Posterior cingulate gyrus (tissue), 11 donors: ENCODE data around the gene SLC25A41.

Experiments
- DNase-seq, 10 donors: peaks; one replicate each; pipeline versions ENCODE4 v3.0.0 to v3.0.0-alpha.2; 2020 to 2021; ENCODE audit warnings: mixed read lengths in 3 of 10
- intact Hi-C: fragments of 100-400 bp; cut with DNase I; formaldehyde crosslinking; loops from one replicate; pipeline ENCODE4 v1.15.1; 2023

Gene SLC25A41

DNA sequence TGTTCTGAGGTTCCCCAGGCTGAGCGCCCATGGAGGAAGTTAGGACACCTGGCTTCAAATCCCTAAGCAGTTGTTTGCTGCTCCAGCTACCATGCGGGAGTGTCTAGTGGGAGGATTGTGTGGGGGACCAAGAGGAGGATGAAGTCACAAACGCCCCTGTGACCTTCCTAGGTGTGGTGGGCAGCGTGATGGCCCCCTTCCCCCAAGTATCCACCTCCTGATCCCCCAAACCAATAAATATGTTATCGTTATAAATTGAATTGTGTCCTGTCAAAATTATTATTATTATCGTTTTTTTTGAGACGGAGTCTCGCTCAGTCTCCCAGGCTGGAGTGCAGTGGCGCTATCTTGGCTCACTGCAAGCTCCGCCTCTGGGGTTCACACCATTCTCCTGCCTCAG lies at the start of gene SLC25A41:
Gene SLC25A41, minus strand, starts transcription at position 101 of the 400 bp plus-strand sequence. Its CDS starts 70 bp downstream, at position 31.
- DNase-seq, result no peak
- intact Hi-C loops, result no loop called here

DNA sequence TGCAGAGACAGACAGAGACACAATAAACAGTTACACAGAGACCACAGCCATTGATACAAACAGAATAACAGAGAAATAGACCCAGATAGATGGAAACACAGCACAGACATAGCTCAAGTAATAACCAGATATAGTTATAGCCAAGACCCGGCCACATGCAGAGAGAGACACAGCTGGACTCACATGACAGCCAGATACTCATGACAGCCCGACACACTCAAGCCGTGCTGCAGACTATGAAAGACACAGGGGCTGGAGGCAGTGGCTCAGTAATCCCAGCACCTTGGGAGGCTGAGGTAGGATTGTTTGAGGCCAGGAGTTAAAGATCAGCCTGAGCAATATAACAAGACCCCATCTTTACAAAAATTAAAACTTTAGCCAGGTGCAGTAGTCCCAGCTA lies 49.7 kb upstream of the SLC25A41 start:
- intact Hi-C loops, result no loop called here
- DNase-seq, result peak in 1 of 10 donors; percentile 62

DNA sequence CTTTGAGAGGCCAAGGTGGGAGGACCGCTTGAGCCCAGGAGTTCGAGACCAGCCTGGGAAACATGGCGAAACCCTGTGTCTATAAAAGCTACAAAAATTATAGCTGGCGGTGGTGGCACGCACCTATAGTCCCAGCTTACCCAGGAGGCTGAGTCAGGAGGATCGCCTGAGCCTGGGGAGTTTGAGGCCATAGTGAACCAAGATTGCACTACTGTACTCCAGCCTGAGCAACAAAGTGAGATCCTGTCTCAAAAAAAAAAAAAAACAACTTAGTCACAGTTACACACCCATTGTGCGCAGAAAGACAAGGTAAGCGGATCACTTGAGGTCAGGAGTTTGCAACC lies 48.8 kb upstream of the SLC25A41 start:
- intact Hi-C loops, result no loop called here
- no peak for DNase-seq

DNA sequence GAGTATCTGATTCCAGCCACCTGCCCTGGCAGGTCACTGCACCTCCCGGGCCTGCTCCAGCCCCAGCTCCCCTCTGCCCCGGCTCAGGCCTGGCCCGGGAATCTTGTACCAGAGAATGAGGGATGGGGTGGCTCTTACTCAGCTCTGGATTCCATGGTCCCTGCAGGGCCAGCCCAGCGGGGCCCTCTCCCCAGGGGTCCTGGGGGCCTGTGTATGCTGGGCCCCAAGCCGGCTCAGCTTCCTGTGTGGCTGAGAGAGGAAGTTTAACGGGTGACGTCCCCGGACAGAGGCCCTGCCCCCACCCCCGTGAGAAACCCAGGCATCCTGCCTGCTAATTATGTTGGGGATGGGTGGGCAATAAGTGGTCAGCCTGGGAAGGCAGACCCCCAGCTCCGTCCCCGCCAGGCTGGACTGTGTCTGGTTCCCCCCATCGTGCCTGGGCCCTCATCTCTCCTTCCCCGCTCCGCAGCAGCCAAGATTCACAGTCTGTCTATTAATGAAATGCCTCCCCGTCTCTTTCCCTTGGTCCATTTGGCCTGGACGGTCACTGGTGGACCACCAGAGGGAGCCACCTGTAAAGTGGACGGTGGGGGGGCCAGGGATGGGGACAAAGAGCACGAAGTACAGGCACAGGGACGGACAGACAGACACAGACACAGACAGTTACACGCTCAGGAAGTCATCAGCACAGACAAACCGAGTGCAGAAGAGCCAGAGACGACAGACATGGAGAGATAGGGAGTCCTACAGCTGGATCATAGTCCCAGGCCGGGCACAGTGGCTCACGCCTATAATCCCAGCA lies 48.2 kb upstream of the SLC25A41 start, which contains the start of gene DENND1C:
Gene DENND1C, minus strand, starts transcription at position 247 of the 802 bp plus-strand sequence. Its CDS starts 92 bp downstream, at position 155.
- intact Hi-C loops, result no loop called here
- DNase-seq, result peak in 7 of 10 donors; percentile 46 to 92 (median 65)

DNA sequence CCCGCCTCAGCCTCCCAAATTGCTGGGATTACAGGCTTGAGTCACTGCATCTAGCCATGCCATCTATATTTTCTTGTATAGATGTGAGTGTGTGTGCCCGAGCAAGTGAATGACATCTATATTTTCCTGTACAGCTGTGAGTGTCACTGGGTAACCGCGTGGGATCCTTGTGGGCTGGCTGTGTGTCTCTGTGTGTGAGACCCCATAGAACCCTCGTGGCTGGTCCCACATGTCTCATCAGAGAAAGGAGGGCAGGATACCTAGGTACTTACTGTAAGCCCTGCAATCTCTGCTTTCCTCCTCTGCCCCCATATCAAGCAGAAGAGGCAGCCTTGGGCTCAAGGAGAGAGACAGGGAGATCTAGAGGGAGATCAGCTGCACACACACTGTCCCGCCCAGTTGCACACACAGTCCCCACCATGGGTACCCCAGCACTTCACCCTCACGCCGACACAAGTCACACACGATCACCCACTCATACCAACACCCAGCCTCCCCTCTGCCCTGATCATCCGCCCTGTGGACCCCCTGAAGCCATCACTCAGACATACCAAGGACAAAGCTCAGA lies 47.4 kb upstream of the SLC25A41 start:
- intact Hi-C loops, result no loop called here
- DNase-seq, result no peak

DNA sequence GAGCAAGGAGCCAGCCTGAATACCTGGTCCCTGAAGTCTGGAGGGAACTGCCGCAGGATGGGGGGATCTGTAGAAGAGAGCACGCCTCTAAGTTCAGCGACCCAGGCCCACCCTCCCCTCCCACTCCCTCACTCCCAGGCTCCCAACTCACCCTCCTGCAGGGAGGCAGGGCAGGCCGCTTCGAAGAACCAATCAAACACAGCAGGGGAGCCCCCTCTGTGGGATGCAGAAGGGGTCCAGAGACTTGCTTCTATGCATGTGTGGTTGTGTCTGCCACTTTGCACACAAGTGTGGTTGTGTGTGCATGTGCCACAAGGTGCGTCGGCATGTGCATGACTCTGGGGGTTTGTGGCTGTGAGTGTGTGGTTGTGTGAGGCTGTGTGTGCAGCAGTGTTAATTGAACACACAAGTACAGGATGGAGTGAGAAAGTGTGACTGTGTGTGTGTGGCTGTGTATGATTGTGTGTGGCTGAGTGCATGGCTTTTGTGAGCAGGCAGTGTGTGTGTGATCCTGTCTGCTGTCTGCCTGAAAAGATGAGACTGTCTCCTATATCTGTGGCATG lies 46.4 kb upstream of the SLC25A41 start:
- DNase-seq, result peak in 1 of 10 donors; percentile 53
- intact Hi-C loops, result no loop called here

DNA sequence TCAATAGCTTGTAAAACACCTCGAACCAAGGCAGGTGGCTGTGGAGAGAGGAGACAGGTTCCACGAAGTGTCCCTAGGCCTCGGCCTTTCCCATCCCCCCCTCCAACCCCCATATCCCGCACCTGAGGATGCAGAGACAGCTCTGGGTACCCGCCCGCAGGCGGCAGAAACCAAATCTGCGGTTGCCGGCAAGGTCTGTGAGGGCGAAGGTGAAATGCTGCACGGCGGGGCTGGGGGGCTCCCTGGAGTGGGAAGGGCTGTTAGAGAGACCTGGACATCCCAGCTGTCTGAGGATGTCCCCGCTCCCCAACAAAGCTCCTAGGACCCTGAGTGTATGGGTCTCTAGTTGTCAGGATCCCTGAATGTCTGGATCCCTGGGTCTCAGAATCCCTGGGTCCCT lies 45.3 kb upstream of the SLC25A41 start:
- peak in 1 of 10 donors; percentile 68 for DNase-seq
- intact Hi-C loops, result no loop called here

DNA sequence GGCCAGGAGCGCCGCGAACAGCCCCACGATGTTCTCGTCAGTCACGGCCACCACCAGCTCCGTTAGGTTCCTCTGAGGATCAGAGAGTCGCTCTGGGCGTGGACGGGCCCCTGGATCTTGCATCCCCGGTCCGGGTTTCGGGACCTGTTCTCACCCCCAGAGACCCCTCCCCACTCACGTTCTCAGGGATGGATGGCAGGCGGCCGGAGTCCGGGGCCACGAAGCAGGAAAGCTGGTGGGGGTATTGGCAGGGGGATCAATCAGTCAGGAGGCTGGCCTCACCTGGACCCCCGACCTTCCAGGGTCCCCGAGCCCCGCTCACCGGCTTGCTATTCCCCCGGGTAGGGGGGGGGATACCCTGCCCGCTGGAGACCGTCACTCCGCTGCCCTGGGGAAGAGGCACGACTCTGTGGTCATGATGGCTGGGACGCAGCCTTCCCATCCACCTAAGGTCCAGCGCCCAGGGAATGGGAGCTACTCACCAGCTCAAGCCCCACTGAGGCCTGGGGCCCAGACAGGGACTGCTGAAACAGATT lies 43.4 kb upstream of the SLC25A41 start:
- peak in 1 of 10 donors; percentile 62 for DNase-seq
- intact Hi-C loops, result no loop called here

DNA sequence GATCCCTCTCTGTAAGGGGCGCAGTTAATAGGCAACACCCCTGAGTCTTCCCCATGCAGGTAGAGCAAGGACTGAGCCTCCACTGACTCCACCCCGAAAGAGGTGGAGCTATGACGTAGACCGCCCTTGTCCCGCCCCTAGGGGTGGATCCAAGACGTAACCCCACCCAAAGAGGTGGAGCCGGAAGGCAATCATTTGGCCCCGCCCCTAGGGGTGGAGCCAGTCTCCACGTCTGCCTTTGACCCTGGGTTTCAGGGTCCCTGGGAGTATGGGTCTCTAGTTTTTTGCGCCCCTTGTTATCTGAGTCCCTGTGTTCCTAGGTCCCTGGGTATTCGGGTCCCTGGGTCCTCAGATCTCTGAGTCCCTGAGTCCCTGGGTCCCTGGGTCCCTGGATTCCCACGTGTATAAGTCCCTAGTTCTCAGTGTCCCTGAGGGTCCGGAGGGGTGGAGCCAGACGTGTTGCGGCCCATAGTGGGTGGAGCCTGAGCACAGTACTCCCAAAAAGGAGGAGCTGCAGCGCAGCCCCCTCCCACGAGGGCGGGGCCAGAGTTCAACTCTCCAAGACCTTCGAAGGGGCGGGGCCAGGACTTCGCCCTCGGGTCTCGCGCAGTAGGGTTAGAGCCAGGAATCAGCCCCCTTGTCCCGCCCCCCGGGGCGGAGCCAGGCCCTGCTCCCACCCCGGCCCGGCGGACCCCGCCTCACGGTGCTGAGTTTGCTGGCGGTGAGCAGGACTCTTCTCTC lies 42.8 kb upstream of the SLC25A41 start:
- DNase-seq, result peak in 9 of 10 donors; percentile 62 to 96 (median 75)
- intact Hi-C loops, result no loop called here

DNA sequence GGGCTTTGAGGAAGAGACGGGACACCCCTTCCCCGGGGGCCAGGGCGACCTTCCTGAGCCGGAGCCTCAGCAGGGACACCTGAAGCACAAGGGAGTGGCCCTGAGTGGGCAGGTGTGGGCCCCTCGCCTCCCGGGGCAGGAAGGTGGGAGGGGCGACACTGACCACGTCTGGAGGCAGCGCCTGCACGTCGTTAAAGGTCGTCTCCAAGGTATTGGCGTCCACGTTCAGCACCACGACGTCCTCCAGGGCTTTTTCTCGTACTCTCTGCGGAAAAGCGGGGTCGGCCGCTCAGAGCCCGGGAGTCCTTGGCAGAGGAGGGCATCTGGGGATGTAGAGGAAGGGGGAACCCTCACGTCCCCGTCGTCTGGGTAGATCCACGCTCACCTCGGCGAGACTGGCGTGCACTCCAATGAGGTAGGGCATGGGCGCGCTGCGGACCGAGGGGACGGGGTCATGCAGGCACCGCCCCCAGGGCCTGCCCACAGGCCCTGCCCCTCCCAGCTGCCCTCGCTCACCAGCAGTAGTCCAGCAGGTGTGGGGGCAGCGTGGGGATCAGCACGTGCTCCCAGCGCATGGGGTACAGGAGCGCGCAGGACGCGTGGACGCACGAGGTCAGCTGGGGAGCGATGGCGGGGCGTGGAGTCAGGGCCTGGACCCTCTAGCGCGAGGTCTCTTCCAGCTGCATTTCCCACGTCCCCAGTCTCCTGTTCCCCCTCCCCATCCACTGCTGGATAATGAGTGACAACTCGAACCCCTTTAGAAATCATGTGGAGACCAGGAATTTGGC lies 42.0 kb upstream of the SLC25A41 start:
- no peak for DNase-seq
- intact Hi-C loops, result no loop called here

DNA sequence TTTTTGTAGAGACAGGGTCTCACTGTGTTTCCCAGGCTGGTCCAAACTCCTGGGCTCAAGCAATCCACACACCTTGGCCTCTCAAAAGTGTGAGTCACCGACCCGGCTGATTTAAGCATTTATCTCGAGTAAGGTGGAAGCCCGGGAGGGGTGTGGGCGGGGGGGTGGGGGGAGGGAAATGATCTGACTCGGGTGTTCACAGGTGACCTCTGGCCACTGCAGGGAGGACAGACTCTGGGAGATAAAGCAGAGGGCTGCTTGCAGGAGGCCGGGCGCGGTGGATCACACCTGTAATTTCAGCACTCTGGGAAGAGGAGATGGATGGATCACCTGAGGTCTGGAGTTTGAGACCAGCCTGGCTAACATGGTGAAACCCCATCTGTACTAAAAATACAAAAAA lies 40.1 kb upstream of the SLC25A41 start:
- intact Hi-C loops, result no loop called here
- peak in 1 of 10 donors; percentile 71 for DNase-seq

DNA sequence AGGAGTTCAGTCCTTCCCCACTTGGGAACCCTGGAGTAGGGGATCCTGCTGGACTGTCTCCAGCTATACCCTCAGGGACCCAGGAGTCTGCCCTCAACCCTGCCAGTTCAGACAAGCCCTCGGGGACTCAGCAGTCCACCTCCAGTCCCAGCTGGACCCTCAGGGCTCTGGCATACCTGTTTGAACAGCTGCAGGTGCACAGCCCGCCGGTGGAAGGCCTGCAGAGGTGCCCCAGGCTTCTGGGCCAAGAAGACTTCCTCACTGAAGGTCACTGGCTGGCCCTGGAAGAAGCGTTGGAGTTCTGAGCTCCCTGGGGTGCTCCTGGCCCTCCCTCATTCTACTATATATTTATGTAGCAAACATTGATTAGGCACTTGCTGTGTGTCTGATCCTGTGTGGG lies 39.1 kb upstream of the SLC25A41 start:
- DNase-seq, result no peak
- intact Hi-C loops, result no loop called here

DNA sequence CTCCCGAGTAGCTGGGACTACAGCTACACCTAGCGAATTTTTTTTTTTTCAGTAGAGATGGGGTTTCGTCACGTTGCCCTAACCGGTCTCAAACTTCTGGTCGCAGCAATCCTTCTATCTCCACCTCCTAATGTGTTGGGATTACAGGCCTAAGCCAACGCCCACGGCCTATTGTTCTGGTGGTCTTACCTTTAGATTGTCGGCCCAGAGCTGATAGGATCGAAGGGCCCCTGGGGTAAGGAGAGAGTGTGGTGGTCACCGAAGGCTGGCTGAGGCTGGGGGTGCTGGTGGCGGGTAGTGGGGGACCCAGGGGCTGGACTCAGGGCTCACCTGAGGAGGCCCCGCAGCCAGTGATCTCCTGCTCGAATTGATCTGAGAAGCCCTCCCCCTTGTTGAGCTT lies 37.5 kb upstream of the SLC25A41 start:
- intact Hi-C loops, result no loop called here
- no peak for DNase-seq

DNA sequence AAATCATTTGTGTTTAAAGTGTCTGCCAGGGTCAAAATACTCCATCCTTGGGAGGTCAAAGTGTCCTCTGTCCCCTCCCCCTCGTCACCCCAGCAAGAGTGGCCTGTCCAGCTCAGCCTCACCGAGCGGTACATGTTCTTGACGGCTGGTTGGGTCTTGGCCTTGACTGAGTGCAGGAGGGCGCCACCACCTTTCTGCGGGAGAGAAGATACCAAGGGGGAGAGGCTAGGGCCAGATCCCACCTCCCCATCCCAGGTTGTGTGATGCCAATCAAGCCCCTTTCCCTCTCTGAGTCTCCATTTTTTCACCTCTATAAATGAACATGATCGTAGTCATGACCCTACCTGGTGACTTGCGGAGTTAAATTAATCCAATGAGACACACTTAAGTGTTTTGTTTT lies 36.6 kb upstream of the SLC25A41 start:
- no peak for DNase-seq
- intact Hi-C loops, result no loop called here

DNA sequence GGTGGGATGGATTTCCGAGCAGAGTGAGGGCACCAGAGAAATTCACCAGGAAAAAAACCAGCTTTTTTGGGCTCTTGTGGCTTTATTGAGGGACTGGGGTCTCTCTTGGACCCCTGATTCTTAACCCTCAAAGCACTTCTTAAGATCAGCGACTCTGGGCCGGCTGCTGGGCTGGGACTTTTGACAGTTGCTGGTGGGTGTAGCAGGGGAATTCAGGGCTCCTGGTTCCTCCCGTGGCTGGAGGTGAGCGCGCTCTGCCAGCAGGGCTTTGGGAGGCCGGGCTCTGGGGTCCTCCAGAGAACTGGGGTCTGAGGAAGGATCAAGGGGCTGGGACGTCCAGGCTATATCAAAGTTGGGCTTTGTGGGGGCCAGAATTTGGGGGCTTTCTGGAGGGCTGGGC lies 33.8 kb upstream of the SLC25A41 start:
- intact Hi-C loops, result no loop called here
- DNase-seq, result no peak

DNA sequence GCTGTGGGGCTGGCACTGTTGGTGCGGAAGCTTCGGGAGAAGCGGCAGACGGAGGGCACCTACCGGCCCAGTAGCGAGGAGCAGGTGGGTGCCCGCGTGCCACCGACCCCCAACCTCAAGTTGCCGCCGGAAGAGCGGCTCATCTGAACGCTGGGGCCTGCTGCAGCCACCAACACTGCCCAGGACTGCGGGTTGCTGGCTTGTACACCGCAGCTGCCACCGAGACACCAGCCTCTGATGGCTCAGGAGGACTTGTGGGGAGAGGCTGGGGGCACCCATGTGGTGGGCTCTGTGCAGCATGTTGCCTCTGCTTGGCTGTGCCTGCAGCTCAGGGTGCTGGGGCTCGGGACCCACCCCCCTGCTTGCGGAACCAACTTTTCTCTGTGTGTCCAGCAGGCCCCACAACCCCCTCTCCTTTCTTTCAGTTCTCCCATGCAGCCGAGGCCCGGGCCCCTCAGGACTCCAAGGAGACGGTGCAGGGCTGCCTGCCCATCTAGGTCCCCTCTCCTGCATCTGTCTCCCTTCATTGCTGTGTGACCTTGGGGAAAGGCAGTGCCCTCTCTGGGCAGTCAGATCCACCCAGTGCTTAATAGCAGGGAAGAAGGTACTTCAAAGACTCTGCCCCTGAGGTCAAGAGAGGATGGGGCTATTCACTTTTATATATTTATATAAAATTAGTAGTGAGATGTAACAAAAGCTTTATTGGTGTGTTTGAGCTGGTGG lies 33.1 kb upstream of the SLC25A41 start:
- intact Hi-C loops, result no loop called here

DNA sequence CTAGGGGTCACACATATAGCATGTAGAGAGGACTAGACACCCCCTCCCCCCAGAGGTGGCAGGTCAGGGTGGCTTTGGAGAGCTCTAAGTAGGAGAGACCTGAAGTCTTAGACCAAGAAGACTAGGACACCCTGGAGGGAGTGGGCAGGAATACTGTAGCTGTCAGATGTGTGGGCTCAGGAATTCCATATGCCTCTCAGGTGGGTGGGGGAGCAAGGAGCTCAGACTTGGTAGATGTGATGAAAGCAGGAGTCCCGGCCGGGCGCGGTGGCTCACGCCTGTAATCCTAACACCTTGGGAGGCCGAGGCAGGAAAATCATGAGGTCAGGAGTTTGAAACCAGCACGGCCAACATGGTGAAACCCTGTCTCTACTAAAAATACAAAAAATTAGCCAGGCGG lies 32.1 kb upstream of the SLC25A41 start:
- intact Hi-C loops, result no loop called here
- DNase-seq, result no peak

More for the DNA sequence above, 33.1 kb upstream of the SLC25A41 start:
- no peak for DNase-seq

DNA sequence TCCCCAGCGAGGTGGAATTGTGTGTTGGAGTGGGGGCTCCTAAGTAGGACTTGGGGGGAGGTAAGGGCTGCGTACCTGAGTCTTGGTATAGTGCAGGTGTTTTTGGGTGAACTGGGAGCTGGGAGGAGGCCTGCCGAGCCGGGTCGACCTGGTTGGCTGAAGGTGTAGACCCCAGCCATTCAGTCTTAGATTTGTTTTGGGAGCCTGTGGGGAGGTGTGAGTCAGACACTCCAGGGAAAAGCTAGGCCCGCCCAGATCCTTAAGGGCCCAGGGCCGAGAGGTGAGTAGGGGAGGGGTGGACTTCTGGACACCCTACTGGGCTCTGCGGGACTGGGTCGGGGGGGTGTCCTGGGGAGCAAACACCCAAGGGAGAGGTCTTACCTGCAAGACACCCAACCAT lies 31.4 kb upstream of the SLC25A41 start:
- intact Hi-C loops, result no loop called here
- no peak for DNase-seq

DNA sequence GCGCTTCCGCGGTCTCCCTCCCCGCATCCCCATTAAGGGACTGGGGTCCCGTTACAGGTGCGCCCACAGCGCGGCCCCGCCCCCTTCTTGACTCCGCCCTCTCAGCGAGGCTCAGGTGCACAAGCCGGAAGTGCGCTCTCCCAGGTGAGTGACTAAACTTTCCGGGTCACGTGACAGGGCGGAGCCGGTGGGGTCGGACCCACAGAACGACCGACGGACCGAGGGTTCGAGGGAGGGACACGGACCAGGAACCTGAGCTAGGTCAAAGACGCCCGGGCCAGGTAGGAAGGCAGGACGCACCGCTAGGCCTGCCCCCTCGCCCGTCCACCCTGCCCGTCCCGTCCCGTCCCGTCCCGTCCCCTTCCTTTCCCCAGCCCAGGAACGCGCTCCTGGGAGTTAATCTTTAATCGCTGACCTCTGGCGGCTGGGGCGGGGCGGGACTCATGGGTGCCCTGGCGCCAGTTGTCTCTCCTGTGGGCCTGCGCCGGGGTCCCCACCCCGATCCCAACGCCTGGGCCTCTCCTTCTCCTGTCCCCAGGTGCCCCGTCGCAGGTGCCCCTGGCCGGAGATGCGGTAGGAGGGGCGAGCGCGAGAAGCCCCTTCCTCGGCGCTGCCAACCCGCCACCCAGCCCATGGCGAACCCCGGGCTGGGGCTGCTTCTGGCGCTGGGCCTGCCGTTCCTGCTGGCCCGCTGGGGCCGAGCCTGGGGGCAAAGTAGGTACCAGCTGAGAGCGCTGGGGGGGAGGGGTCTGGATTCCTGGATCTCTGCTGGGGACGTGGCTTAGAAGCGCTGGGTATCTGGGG lies 30.7 kb upstream of the SLC25A41 start, which contains the start of gene CRB3:
Gene CRB3, plus strand, starts transcription at position 202 of the 804 bp plus-strand sequence. Its CDS starts 431 bp downstream, at position 633.
- DNase-seq, result no peak
- intact Hi-C loops, result no loop called here
